A549 treated with CORT108297 at 1 μM for 4 hours (cell line): ENCODE data around the gene PATJ. TPM values are rescaled to one million over a fixed set of nuclear protein-coding genes. Genes with fewer than 3 reads are reported as not detected.

ENCODE experiments used
- total RNA-seq: library from RNA; stranded (reverse); fragments of 200-300 nt; extraction: Qiagen RNA extraction; gene quantifications from 5 replicates; pipeline ENCODE4 v1.2.3, GENCODE V29; 2022

PATJ gene
- total RNA-seq = 3.3 to 6.1 TPM (median 3.9 TPM) in 5 replicates

GRCh38 chr1:61741711-61742619, at the start of gene PATJ:
TSS of gene PATJ (plus strand) at chr1:61742480. CDS start at chr1:61762893, 20,413 bp downstream.

GRCh38 chr1:61724813-61725694, 17.2 kb upstream of the PATJ start, which contains the start of gene TM2D1:
TSS of gene TM2D1 (minus strand) at chr1:61725141. CDS start at chr1:61725120, 21 bp downstream.

GRCh38 chr1:62194651-62195544, 452.6 kb downstream of the PATJ start, which contains the start of gene L1TD1:
TSS of gene L1TD1 (plus strand) at chr1:62194849. CDS start at chr1:62206629, 11,780 bp downstream.

Other genes with a start within 250 kb of the PATJ start
- gene TM2D1, start 17.3 kb upstream of the PATJ start, total RNA-seq = 22.3 to 32.4 TPM (median 23.7 TPM) in 5 replicates